Thoracic aorta (tissue), 2 donors: ENCODE data around the gene COPZ2. TPM values are rescaled to one million over a fixed set of nuclear protein-coding genes. Genes with fewer than 3 reads are reported as not detected.
"Not testable (repeated sequence)": the region's sequence is repeated elsewhere in the genome, so short reads cannot be mapped to it uniquely, and the experiment has no call there.

Experiments
- ATAC-seq: fragments of 150-250 bp; one replicate; pipeline ENCODE4 v1.8.0; 2017; ENCODE audit warnings: low read depth; ENCODE audit not compliant: insufficient number of reproducible peaks, low FRiP score
- DNase-seq: peaks from one replicate; pipeline ENCODE4 v3.0.0-alpha.2; 2020; ENCODE audit warnings: low spot score
- H3K27ac ChIP-seq, 2 donors: fragments of 200-600 bp; sonication (generic); 1 replicate in 1 of 2; 2 replicates in 1 of 2; pipeline ENCODE4 v1.5.1; 2016; ENCODE audit warnings: mild to moderate bottlenecking in 2 of 2, moderate library complexity in 2 of 2
- H3K27me3 ChIP-seq: fragments of 200-600 bp; sonication (generic); replicated peaks from 2 replicates; pipeline ENCODE4 v1.6.0; 2016; ENCODE audit warnings: mild to moderate bottlenecking; ENCODE audit not compliant: insufficient read depth
- H3K36me3 ChIP-seq: fragments of 200-600 bp; sonication (generic); one replicate; pipeline ENCODE4 v1.5.1; 2016
- H3K4me1 ChIP-seq, 2 donors: fragments of 200-600 bp; sonication (generic); 1 replicate in 1 of 2; 2 replicates in 1 of 2; pipeline versions ENCODE4 v1.5.1 to v1.6.0; 2016; ENCODE audit warnings: low read depth in 2 of 2, mild to moderate bottlenecking in 1 of 2; ENCODE audit not compliant: control insufficient read depth in 1 of 2
- H3K4me3 ChIP-seq: fragments of 200-600 bp; sonication (generic); 2 replicates; pipeline ENCODE4 v1.5.1; 2016; ENCODE audit warnings: mild to moderate bottlenecking
- H3K9me3 ChIP-seq: fragments of 200-600 bp; sonication (generic); 2 replicates; pipeline ENCODE4 v1.5.1; 2016
- total RNA-seq, 2 donors: library from RNA; depleted of rRNA; stranded (reverse); fragments of >200 nt; gene quantifications; one replicate each; pipeline versions ENCODE4 v1.1.0 to v1.2.3, GENCODE V29; 2016
- TF ChIP-seq, protein P1 (sequence below): fragments of 200-600 bp; sonication (generic); IDR thresholded peaks from one replicate; pipeline ENCODE4 v1.5.1; 2019; ENCODE audit warnings: antibody characterized with exemption

COPZ2 gene
- total RNA-seq, 2 donors from 2014 or later: 46.8 to 70.9 TPM

DNA sequence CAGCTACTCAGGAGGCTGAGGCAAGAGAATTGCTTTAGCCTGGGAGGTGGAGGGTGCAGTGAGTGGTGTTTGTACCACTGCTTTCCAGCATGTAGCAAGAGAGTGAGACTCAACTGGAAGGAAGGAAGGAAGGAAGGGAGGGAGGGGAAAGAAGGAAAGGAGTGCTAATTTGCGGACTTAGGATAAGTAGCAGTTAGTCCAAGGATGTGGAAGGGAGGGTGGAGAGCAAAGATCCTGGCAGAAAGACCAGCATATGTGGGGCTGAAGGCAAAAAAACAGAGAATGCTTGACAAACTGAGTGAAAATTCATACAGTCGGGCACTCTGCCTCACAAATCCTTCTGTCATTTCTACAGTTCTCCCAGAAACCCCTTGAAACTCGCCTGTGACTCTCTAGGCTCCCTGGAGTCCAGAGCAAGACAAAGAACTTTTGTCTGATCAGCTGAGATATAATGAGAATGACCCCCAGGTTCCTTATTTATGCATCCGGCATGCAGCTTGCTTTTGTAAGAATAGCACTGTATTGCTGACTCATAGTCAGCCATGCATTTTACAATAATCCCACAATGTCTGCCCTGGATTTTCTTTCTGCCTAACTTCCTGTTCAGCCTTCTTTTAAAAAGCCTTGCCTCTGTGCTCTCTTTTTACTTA lies 35.2 kb downstream of the COPZ2 start:
- TF ChIP-seq, protein P1, sequence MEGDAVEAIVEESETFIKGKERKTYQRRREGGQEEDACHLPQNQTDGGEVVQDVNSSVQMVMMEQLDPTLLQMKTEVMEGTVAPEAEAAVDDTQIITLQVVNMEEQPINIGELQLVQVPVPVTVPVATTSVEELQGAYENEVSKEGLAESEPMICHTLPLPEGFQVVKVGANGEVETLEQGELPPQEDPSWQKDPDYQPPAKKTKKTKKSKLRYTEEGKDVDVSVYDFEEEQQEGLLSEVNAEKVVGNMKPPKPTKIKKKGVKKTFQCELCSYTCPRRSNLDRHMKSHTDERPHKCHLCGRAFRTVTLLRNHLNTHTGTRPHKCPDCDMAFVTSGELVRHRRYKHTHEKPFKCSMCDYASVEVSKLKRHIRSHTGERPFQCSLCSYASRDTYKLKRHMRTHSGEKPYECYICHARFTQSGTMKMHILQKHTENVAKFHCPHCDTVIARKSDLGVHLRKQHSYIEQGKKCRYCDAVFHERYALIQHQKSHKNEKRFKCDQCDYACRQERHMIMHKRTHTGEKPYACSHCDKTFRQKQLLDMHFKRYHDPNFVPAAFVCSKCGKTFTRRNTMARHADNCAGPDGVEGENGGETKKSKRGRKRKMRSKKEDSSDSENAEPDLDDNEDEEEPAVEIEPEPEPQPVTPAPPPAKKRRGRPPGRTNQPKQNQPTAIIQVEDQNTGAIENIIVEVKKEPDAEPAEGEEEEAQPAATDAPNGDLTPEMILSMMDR: no peak
- Histone ChIP-seq H3K4me3 (no peak overlapping the region), H3K9me3 (no peaks in the 10 kb centered on the region), H3K36me3 (no peaks in the 10 kb centered on the region), H3K27ac (peak overlapping the region in 1 of 2 donors; percentile 37), H3K27me3 (no peaks in the 10 kb centered on the region), H3K4me1 (peaks cover 0 to 8% of the 10 kb centered on the region in 2 donors)
- ATAC-seq: no peak
- no peak for DNase-seq

GRCh38 chr17:48001657-48002056 lies 35.9 kb downstream of the COPZ2 start:
- not testable (repeated sequence) for H3K27ac ChIP-seq, ATAC-seq, DNase-seq, H3K27me3 ChIP-seq, H3K36me3 ChIP-seq, H3K9me3 ChIP-seq, H3K4me3 ChIP-seq, H3K4me1 ChIP-seq

- Histone ChIP-seq H3K4me1 (peaks cover 0 to 8% of the 10 kb centered on the region in 2 donors), H3K36me3 (no peaks in the 10 kb centered on the region), H3K4me3 (no peak overlapping the region), H3K27me3 (no peaks in the 10 kb centered on the region), H3K27ac (no peak overlapping the region), H3K9me3 (no peaks in the 10 kb centered on the region)
- TF ChIP-seq, protein P1: no peak
- ATAC-seq (no peak), DNase-seq (no peak)
These were observed 36.4 kb downstream of the COPZ2 start for GRCh38 chr17:48001197-48001596.

DNA sequence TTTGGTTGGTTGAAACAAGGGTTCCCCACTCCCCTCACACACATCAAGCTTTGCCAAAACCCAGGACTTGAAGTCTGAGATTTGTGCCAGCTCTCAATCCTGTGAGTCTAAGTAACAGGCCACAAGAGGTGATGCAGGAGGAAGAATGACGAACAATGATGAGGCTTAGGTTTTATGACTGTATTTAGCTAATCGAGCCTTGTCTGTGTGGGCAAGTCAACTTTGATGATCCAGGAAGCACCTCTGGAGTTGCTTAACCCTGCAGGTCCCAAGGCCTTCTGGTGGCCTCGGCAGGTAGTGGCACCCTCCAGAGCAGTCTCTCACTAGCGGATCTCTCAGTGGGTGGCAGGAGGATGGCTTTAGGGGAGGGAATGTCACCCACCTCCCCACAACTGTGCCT lies 38.0 kb downstream of the COPZ2 start:
- H3K27ac ChIP-seq: no peak overlapping the region
- TF ChIP-seq, protein P1: no peak
- H3K9me3 ChIP-seq: no peaks in the 10 kb centered on the region
- H3K27me3 ChIP-seq: no peaks in the 10 kb centered on the region
- DNase-seq (no peak), ATAC-seq (no peak)
- H3K4me3 ChIP-seq: no peak overlapping the region
- peaks cover 0 to 8% of the 10 kb centered on the region in 2 donors for H3K4me1 ChIP-seq
- no peaks in the 10 kb centered on the region for H3K36me3 ChIP-seq

DNA sequence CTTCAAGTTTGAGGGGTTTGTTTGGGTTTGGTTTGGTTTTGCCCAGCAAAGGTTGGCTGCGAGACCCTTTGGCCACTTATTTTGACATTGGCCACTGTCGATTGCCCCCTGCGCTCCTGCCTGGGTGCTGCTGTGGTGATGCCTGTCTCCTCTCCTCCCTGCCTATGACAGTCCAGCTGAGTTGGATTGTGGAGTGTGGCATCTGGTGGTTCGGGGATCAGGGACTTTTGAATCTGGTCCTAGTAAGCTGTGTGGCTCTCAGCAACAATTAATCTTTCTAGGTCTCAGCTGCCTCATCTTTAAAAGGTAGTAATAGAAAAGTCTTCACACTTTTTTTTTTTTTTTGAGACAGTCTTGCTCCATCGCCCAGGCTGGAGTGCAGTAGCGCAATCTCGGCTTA lies 39.6 kb downstream of the COPZ2 start:
- H3K9me3 ChIP-seq: no peaks in the 10 kb centered on the region
- no peak for DNase-seq
- TF ChIP-seq, protein P1: no peak
- no peak overlapping the region for H3K4me3 ChIP-seq
- ATAC-seq: no peak
- no peaks in the 10 kb centered on the region for H3K27me3 ChIP-seq
- no peak overlapping the region for H3K27ac ChIP-seq
- H3K4me1 ChIP-seq: peaks cover 0 to 8% of the 10 kb centered on the region in 2 donors
- H3K36me3 ChIP-seq: no peaks in the 10 kb centered on the region

DNA sequence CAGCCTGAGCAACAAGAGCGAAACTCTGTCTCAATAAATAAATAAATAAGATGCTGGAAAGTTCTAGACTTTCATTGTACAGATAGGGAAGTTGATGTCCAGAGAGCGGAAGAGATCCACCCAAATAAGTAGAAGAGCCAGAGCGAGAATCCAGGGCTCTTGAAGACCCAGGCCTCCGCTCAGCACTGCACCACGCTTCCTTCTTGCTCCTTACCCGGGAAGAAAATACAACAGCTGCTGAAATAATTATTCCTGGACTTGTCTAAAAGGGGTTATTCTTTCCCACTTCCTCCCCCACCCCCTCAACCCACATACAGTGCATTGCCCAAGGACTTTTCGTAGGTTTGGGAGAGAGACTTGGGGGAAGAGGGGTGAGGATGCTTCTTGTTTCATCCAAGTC lies 40.0 kb downstream of the COPZ2 start:
- TF ChIP-seq, protein P1: no peak
- Histone ChIP-seq H3K27me3 (no peaks in the 10 kb centered on the region), H3K36me3 (no peaks in the 10 kb centered on the region), H3K9me3 (no peaks in the 10 kb centered on the region), H3K4me1 (peaks cover 0 to 8% of the 10 kb centered on the region in 2 donors), H3K27ac (no peak overlapping the region), H3K4me3 (no peak overlapping the region)
- ATAC-seq (no peak), DNase-seq (no peak)
